HG02623 (cell line): ENCODE results near the gene MED15.

Source experiments
- ATAC-seq: cut with Tn5 transposase; IDR thresholded peaks from one replicate; pipeline ENCODE4 v1.9.1; 2021; ENCODE audit warnings: moderate library complexity; ENCODE audit not compliant: unreplicated experiment

Gene MED15

DNA sequence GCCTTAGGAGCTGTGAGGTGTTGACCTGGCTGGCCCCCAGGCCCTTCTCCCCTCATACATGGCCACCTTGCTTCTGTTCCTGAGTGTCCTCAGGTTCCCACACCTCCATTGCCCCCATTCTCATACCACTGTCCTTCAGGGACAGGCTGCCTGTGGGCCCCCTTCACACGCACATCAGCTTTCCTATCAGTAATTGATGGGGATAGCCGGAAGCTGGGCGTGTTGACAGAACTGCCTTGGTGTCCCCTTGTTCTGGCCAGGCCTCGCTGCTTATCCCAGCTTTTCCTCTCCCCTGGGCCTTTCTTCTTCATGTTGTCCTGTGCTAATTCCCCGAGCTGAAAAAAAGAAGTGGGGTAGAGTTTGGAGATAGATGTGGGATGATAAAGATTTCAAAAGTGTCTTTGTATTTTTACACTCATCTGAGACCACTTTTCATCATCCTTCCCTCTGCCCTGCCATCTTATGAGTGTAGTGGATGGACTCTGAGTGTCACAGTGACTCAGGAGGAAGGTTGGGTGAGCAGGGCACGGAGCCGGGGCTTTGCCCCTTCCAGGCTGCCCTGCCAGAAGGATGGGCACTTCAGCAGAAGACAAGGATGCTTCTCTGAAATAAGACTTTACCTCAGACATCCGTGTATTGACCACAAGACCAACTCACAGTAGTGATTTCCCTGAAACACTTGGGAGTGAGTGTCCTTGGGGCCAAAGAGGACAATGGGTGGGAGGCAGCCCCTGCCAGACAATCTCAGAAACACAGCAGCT is 42.8 kb downstream of the MED15 start:
- no peak for ATAC-seq

DNA sequence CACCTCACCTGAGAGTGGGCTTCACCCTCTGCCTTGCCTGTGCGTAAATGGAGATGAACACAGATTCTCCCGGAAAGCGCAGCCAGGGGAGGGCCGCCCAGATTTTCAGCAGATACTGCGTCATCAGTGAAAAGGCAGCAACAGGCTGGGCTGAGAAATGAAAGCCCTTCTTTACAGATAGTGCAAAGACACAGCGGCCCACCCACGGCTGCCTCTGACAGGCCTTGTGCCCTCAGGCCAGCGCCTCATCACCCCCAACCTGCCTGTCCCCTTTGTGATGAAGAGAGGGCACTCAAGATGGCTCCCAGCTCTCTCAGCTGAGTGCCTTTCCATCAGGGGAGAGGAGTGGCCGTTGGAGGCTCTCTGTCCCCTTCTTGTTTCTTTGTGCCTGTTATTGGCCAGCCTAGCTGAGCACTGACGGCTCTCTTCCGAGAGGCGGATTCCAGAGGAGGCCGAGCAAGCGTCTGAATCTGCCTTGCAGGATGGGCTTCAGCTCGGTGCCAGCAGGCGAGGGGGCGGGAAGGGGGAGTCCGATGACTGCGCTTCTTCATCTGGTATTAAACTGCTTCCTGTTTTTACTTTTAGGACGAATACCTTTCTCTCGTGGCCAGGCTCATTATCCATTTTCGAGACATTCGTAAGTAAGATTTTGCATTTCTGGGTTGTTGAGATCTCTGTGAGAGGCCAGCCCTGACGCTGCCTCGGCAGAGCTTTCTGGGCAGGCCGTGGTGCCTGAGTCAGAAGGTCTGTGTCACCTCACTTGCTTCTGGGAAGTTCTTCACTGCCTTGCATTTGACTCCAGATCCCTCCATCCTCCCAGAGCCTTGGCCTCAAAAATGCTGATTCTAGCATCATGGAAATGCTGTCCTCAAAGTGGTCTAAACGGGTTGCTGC is 43.7 kb downstream of the MED15 start:
- ATAC-seq = no peak

DNA sequence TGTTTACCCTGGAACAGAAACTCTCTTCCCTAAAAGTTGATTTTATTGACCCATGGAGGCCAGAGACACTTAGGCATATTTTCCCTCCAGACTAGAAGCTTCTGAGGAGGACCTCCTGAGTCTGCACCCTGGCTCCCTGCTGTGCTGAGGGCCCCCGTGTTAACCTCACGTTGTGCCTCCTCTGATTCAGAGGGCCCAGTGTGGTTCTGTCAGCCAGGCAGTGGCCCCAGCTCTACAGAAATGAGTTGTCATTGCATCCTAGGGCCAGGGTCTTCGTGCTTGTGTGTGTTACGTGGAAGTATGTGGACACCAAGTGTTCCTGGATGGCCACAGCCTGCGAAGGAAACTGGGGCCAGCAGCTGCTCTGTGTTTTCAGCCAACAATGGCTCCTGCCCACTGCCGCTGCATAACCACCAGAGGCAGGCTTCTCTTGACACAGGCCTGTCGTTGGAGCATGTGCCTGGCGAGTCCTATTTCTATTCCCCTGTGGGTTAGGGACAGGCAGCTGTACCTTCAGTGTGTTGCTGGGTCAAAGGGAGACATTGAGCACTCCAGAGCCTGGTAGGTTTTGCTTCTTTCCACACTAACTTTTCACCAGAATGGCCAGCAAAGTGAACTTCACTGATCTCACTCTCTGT is 44.5 kb downstream of the MED15 start:
- no peak for ATAC-seq

DNA sequence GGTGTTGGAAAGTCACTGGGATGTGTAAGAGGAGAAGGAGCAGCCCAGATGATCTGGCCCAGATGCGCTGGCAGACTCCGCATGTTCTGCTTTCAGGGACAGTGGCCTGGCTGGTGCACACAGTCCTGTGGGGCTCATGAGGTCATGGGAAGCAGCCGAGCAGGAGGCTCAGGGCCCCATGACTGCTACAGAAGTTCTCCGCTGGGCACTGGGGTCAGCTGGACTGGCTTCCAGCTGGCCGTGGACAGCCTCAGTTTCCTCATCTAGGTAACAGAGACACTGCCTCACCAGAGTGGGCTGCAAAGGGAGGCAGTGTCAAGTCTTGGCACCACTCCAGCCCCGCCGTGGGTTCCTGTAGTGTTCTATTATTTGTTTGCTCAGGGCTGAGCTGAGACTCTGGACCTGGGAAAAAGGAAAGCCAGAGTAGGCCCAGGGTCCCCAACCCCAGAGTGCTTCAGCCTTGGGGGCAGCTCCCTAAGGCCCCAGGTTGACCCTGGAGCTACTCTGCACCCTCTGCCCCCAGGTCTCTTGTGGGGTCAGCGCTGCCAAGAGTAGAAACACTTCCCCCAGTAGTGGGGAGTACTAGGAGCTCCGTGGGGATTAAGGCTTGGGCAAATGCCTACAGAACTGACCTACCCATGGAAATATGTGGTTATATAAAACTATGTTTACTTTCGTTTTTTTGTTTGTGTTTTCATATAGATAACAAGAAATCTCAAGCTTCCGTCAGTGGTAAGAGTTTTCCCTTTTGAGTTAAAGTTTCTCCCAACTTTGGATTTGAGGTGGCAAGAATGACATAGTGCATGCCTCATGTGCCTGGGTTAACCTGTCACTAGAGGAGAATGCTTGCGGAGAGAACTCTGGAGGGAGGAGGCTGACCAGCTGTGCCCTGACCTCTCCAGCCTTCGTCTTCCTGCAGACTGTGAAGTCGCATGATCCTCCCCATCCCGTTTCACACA is 45.3 kb downstream of the MED15 start:
- no peak for ATAC-seq

DNA sequence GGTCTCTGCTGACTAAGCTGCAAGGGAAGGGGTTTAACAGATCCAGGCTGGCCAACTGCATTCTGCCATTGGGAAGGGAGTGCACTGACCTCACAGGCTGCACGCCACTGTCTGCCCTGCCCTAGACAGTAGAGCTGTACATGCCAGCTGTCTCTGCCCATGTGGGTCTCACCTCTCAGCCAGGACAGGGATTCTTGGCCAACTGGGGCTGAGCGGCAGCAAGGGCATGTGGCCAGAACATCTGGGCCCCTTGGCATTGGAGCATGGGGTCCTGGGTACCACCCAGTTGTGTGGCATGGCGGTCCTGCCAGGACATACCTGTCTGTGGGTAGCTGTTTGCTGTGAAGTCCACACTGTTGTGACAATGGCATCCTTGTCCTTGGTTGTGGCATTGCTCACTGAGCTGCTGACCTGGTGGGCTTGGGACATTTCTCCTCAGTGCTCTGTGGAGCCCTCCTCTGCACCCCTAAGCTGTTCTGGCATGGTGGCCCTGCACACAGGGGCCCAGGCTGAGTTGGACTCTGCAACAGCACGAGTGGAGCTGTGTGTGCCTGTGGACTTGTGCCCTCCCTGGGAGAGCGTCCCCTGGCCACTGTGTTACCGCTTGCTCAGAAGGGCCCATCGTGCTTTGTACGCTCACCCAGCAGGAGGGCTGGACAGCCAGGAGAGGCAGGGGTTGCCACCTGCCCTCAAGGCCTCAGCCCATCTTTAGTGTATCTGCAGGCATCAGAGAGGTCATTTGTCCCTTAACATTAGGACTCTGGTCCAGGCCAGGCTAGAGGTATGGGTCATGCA is 46.7 kb downstream of the MED15 start:
- no peak for ATAC-seq

DNA sequence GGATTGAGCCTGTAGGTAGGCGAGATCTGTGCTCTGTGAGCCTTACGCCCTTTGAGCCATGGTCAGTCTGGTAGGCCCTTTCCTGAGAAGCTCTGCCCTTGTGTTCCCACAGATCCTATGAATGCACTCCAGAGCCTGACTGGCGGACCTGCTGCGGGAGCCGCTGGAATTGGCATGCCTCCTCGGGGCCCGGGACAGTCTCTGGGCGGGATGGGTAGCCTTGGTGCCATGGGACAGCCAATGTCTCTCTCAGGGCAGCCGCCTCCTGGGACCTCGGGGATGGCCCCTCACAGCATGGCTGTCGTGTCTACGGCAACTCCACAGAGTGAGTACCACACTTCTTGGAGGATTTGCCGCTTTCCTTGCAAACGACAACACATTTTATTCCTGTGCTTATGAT is 47.4 kb downstream of the MED15 start:
- ATAC-seq = no peak

DNA sequence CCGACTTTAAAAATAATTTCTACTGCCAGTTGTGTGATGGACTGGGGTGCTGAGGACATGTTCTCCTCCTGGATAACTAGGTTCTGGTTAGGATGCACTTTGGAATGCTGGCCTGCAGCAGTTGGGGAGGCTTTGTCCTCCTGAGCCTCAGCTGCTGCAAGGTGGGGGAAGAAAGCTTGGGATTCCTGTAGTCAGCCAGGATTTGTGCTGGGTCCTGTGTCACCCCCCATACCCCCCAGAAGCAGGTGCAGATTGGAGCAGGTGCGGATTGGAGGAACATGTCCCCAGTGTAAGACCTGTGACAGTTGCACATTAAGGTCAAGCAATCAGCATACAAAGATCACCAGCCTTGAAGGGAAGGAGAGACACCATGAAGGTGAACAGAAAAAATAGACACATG is 51.1 kb downstream of the MED15 start:
- no peak for ATAC-seq

DNA sequence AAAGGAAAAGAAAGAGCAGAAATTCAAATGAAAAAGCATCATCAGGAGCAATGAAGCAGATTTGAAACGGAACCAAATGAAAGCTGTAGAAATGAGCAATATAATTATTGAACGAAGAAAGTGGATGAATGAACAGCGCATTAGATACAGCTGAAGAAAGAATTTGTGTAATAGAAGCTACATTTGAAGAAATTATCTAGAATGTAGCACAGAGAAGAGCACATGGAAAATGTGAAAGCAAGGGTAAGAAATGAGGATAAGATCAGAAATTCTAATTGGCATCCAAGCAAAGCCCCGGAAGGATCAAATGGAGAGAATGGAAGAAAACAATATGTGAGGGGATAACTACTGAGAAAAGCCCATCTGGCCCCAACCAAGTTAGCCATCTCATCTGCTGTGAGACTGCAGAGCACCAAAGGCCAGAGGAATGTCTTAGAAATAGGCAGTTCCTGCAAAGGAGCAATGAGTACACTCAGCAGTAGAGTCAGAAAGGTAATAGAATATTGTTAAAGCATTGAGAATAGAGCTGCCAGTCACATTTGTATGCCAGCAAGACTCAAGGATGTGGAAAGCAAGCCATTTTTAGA is 51.9 kb downstream of the MED15 start:
- ATAC-seq = no peak

DNA sequence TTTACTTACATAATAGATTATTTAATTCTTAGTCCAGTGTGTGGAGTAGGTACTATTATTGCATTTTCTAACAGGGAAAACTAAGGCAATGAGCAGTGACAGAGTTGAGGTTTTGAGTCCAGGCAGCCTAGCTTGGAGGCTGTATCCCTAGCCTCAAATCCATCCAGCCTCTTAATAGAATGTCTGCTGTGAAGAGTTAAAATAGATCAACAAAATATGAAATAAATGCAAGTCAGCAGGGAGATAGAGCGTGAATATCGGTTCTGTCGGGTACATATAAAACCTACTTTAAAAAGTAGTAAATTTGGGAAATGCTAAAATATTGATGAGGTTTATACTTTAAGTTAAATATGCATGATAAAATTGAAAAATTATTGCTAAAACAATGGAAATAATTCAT is 53.3 kb downstream of the MED15 start:
- no peak for ATAC-seq

DNA sequence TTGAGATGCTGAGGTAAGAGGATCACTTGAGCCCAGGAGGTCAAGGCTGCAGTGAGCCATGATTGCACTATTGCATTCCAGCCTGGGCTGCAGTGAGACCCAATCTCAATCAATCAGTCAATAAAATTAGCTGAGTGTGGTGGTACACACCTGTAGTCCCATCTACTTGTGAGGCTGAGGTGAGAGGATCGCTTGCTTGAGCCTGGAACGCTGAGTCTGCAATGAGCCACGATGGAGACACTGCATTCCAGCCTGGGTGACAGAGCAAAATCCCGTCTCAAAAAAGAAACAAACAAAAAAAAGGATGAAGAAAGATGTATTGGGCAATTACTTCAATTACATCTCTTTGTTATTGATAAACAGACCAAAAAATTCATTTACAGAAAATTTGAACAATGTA is 54.5 kb downstream of the MED15 start:
- ATAC-seq = no peak

DNA sequence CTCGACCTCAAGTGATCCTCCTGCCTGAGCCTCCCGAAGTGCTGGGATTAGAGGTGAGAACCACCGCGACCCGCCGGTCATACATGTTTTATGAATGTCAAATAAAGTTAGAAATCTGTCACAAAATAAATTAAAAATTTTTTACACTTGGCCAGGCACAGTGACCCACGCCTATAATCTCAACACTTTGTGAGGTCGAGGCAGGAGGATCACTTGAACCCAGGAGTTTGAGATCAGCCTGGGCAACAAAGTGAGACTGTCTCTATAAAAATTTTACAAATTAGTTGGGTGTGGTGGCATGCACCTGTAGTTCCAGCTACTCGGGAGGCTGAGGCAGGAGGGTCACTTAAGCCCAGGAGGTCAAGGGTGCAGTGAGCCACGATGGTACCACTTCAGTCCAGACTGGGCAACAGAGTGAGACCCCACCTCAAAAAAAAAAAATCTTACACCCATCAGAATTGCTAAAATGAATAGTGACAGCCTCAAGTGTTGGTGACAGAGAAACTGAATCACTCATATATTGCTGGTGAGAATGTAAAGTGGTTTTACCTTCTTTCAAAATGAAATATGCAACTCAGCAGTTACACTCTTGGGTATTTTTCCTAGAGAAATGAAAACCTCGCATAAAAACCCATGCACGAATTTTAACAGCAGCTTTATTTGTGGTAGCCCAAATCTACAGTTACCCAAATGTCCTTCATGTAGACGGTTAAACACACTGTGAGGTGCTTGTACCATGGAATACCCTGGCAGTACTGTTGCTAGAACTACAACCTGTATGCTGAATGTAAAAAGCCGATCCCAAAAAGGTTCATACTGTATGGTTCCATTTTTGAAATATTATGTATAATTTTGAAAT is 55.4 kb downstream of the MED15 start:
- no peak for ATAC-seq

DNA sequence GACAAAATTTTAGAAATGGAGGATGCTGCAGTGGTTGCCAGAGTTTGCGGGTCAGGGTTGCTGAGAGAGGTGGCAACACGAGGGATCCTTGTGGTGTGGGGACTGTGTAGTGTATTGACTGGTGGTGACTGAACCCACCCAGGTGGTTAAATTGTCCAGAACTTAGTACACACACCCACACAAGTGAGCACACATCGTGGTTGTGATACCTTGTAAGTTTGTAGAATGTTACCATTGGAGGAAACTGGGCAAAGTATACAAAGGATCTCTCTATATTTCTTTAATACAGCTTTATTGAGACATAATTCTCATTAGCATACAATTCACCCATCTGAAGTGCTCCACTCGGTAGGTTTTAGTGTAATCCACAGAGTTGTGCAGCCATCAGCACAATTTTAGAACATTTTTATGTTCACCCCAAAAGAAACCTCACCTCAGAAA is 56.1 kb downstream of the MED15 start:
- ATAC-seq = no peak

DNA sequence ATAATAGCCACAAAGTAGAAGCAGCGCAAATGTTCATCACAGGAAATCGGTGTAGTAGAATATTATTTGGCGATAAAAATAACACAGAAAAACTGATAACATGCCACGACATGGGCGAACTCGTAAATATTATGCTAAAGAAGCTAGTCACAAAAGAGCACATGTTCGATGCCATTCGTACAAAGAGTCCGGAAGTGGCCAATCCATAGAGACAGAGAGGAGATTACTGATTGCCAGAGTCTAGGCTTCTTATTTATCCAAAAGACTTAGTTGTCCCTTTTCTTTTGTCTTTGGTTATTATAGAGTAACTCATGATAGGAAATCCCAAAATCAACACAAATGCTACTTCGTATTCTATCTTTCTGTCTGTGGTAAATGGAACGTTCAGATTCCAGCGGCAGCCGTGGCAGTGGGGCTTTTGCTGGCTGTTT is 56.5 kb downstream of the MED15 start:
- no peak for ATAC-seq

DNA sequence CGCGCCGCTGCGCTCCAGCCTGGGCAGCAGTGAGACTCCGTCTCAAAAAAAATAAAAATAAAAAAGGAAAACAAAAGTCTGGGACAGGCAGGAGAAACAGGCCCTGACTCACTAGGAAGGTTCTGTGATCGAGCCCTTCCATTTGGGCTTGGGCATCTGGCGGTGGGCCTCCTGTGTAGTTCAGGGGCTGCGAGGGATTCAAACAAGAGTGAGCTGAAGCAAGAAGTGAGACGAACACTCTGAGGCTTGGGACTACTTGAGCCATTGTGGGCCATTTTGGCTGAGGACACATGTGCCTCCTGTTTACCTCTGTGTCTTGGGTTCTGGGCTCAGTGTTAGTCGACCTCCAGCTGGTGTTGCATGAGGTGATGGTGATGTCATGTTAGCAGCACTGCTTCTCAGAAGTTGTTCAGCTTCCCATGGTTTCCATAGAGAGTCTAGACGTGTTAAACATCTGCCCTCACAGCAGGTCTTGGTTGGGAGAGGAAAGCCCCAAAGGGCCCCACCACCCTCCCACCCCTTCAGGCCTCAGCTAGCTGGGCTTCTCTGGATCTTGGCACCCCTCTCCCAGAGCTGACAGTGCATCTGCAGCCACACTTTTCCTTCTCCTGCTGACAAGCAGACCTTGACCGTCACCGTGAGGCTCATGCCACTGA is 57.8 kb downstream of the MED15 start:
- ATAC-seq = no peak

DNA sequence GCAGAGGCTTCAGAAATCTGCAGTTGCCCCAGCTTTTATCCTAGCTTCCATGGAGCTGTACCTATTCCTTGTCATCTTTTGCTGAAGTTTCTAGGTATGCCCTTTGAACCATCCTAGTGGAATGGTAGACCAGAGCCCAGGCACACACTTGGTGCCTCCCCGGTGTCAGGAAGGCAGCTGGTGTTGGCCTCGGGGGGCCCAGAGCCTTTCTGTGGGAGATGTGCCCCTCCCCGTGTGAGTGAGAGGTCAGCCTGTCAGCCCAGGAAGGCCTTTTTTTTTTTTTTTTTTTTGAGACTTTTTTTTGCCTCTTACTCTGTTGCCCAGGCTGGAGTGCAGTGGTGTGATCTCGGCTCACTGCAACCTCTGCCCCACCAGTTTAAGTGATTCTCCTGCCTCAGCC is 58.4 kb downstream of the MED15 start:
- ATAC-seq = no peak

DNA sequence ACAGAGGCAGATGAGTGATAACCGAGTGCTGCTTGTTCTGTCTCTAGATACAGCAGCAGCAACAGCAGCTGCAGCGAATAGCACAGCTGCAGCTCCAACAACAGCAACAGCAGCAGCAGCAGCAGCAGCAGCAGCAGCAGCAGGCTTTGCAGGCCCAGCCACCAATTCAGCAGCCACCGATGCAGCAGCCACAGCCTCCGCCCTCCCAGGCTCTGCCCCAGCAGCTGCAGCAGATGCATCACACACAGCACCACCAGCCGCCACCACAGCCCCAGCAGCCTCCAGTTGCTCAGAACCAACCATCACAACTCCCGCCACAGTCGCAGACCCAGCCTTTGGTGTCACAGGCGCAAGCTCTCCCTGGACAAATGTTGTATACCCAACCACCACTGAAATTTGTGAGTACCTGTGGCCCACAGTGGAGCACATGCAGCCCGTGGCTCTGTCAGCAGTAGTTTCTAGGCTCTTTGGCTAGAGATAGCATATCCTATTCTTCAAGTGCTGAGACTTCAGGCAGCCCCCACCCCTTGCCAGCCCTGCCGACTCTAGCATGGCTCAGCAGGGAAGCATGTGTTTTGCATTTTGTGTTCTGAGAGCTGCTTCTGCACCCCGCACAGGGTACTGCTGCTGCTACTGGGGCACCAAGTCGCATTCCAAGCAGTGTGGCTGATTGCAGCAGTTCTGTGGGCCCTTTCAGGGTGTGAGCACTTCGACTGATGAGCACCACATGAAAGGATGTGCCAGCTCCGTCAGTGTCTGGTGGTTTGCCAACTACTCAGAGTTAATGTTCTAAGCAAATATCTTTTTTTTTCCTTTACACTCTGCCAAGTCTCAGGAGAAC is 59.2 kb downstream of the MED15 start:
- ATAC-seq = no peak

DNA sequence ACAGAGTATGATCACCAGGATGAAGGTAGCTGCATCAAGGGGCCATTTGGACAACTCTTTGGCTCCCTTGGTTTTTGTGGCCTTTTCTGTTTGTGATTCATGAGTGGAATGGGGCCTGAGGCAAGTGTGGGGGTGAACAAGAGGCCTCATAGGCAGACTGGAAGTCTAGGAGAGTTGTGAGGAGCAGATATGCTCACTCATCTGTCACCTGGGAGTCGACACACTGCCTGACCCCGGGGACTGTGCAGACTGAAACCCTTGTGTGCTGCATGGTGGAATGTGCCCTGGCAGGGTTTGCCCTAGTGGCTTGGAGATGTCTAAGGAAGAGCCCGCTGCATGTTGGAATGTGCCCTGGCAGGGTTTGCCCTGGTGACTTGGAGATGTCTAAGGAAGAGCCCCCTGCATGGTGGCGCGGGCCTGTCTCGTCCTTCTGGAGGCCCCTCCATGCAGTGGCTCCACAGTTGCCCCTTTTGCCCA is 60.0 kb downstream of the MED15 start:
- ATAC-seq = no peak
